Right lobe of liver (tissue), 6 donors: ENCODE measurements around the gene DYDC1. TPM values are rescaled to one million over a fixed set of nuclear protein-coding genes. Genes with fewer than 3 reads are reported as not detected.
"Not testable (repeated sequence)": the region's sequence is repeated elsewhere in the genome, so short reads cannot be mapped to it uniquely, and the experiment has no call there.

Experiments used
- ATAC-seq, 4 donors: fragments of 200-7000 bp; cut with Tn5 transposase; one replicate each; pipeline ENCODE4 v1.9.1; 2020; ENCODE audit warnings: mild to moderate bottlenecking in 4 of 4, moderate library complexity in 4 of 4
- DNase-seq, 3 donors: peaks; one replicate each; pipeline ENCODE4 v3.0.0-alpha.2; 2020
- H3K27ac ChIP-seq, 3 donors: fragments of 200-600 bp; one replicate each; pipeline ENCODE4 v1.8.0; 2022
- H3K27me3 ChIP-seq, 2 donors: fragments of 200-600 bp; one replicate each; pipeline ENCODE4 v1.8.0; 2022
- H3K36me3 ChIP-seq, 4 donors: fragments of 200-600 bp; sonication (generic) in 1 of 4; one replicate each; pipeline versions ENCODE4 v1.5.1 to v1.8.0; 2017 to 2022; ENCODE audit warnings: control low read depth in 1 of 4
- H3K4me1 ChIP-seq, 4 donors: fragments of 200-600 bp; sonication (generic) in 1 of 4; one replicate each; pipeline versions ENCODE4 v1.5.1 to v1.8.0; 2017 to 2022; ENCODE audit warnings: control low read depth in 1 of 4
- H3K4me3 ChIP-seq, 3 donors: fragments of 200-600 bp; one replicate each; pipeline ENCODE4 v1.8.0; 2022
- H3K9me3 ChIP-seq, 4 donors: fragments of 200-600 bp; sonication (generic) in 1 of 4; one replicate each; pipeline versions ENCODE4 v1.5.1 to v1.8.0; 2017 to 2022; ENCODE audit warnings: control low read depth in 1 of 4
- POLR2A ChIP-seq: fragments of 450-650 bp; IDR thresholded peaks from one replicate; pipeline ENCODE4 v1.6.1; 2017; ENCODE audit warnings: antibody characterized with exemption, mild to moderate bottlenecking
- WGBS: methylation state at CpG from one replicate; pipeline ENCODE4 v1.1.6; 2018; ENCODE audit warnings: low coverage, low lambda C conversion rate; ENCODE audit not compliant: insufficient coverage; ENCODE audit errors: missing lambda C conversion rate; 5-methylcytosine and 5-hydroxymethylcytosine counted together
- intact Hi-C, 2 donors: fragments of 100-400 bp; cut with DNase I; formaldehyde crosslinking; loops; one replicate each; pipeline versions ENCODE4 v1.11.2 to v1.14.1; 2022
- total RNA-seq, 6 experiments: library from RNA; depleted of rRNA in 2 of 6; stranded (reverse); fragments of >200 nt in 2 of 6; fragmentation: NEBNext Ultra II Directional in 3 of 6; extraction: Animal tissue kit (Norgen Biotek cat#: 25700) in 3 of 6; gene quantifications; one replicate each; pipeline versions ENCODE4 v1.1.0 to v1.2.4, GENCODE V29; 2016 to 2023
- TF ChIP-seq, protein P1 (sequence below), 4 donors: fragments of 200-600 bp in 3 of 4; fragments of 450-650 bp in 1 of 4; IDR thresholded peaks; one replicate each; pipeline versions ENCODE4 v1.5.1 to v1.8.0; 2016 to 2022; ENCODE audit warnings: antibody characterized with exemption in 4 of 4, mild to moderate bottlenecking in 2 of 4
- donor health status: DM: no; HTN: yes; CAD: no.
- donor health status: DM: no; HTN: no; CAD: no.
- donor health status: DM: no; HTN: no; CAD: no.
- donor health status: DM: no; HTN: yes; CAD: no.
- donor health status: DM: no; HTN: yes; CAD: no.

The DYDC1 gene
- total RNA-seq, 6 experiments from 2014 or later, result not detected

- peak; percentile 26 to 57 (median 42) for ATAC-seq
- peak overlapping the region; percentile 74 to 92 (median 91) for H3K27ac ChIP-seq
- intact Hi-C loops, result no loop called here
These were observed 37.8 kb downstream of the DYDC1 start for GRCh38 chr10:80318742-80319141.

GRCh38 chr10:80315391-80315790 is 41.2 kb downstream of the DYDC1 start:
- Histone ChIP-seq H3K9me3 (no peaks in the 10 kb centered on the region), H3K4me1 (peaks cover 0 to 19% (median 7%) of the 10 kb centered on the region in 4 donors), H3K27ac (no peak overlapping the region), H3K27me3 (no peaks in the 10 kb centered on the region), H3K36me3 (no peaks in the 10 kb centered on the region), H3K4me3 (no peak overlapping the region)
- no CpG with 5 or more reads among the region's 21 CpGs for WGBS
- TF ChIP-seq POLR2A, result no peak
- TF ChIP-seq, protein P1, sequence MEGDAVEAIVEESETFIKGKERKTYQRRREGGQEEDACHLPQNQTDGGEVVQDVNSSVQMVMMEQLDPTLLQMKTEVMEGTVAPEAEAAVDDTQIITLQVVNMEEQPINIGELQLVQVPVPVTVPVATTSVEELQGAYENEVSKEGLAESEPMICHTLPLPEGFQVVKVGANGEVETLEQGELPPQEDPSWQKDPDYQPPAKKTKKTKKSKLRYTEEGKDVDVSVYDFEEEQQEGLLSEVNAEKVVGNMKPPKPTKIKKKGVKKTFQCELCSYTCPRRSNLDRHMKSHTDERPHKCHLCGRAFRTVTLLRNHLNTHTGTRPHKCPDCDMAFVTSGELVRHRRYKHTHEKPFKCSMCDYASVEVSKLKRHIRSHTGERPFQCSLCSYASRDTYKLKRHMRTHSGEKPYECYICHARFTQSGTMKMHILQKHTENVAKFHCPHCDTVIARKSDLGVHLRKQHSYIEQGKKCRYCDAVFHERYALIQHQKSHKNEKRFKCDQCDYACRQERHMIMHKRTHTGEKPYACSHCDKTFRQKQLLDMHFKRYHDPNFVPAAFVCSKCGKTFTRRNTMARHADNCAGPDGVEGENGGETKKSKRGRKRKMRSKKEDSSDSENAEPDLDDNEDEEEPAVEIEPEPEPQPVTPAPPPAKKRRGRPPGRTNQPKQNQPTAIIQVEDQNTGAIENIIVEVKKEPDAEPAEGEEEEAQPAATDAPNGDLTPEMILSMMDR (IDR thresholded peaks at IDR 0.05), result no peak
- no peak for ATAC-seq
- intact Hi-C loops, result no loop called here
- no peak for DNase-seq

More at GRCh38 chr10:80318742-80319141, 37.8 kb downstream of the DYDC1 start:
- Histone ChIP-seq H3K36me3 (no peaks in the 10 kb centered on the region), H3K4me1 (peaks cover 0 to 44% (median 12%) of the 10 kb centered on the region in 4 donors), H3K9me3 (no peaks in the 10 kb centered on the region), H3K4me3 (no peak overlapping the region), H3K27me3 (no peaks in the 10 kb centered on the region)
- peak in 1 of 3 donors; percentile 58 for DNase-seq
- TF ChIP-seq, protein P1 (IDR thresholded peaks at IDR 0.05), result no peak
- no peak for TF ChIP-seq POLR2A

GRCh38 chr10:80313523-80313922 is 43.0 kb downstream of the DYDC1 start:
- TF ChIP-seq, protein P1 (IDR thresholded peaks at IDR 0.05), result no peak
- no peak for TF ChIP-seq POLR2A
- Histone ChIP-seq H3K9me3 (no peaks in the 10 kb centered on the region), H3K36me3 (no peaks in the 10 kb centered on the region), H3K4me1 (peaks cover 0 to 9% (median 2%) of the 10 kb centered on the region in 4 donors), H3K27me3 (no peaks in the 10 kb centered on the region), H3K4me3 (no peak overlapping the region), H3K27ac (no peak overlapping the region)
- ATAC-seq (no peak), DNase-seq (no peak)
- WGBS, result 80% methylated on average over 1 of the region's 5 CpGs
- intact Hi-C loops, result no loop called here

DNA sequence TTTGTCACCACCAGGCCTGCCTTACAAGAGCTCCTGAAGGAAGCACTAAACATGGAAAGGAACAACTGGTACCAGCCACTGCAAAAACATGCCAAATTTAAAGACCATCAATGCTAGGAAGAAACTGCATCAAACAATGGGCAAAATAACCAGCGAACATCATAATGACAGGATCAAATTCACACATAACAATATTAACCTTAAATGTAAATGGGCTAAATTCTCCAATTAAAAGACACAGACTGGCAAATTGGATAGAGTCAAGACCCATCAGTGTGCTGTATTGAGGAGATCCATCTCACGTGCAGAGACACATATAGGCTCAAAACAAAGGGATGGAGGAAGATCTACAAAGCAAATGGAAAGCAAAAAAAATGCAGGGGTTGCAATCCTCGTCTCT is 50.6 kb downstream of the DYDC1 start:
- intact Hi-C loops, ATAC-seq, H3K27ac ChIP-seq, H3K4me1 ChIP-seq, H3K4me3 ChIP-seq, H3K36me3 ChIP-seq, H3K9me3 ChIP-seq, H3K27me3 ChIP-seq, DNase-seq: not testable (repeated sequence)
- 78% methylated on average over 3 of the region's 3 CpGs for WGBS

DNA sequence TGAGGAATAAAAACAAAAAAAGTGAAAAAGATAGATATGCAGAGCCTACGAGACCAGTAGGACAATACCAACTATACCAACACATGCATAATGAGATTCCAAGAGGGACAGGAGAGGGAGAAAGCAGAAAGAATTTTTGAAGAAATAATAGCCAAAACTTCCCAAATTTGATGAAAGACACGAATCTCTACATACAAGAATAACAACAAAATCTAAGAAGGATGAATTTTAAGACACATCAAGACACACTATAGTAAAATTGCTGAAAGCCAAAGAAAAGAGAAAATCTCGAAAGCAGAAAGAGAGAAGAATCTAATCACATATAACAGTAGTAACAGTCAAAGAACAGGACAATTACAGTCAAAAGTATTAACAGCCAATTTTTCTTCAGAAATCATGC is 59.6 kb downstream of the DYDC1 start:
- H3K4me3 ChIP-seq, result no peak overlapping the region
- TF ChIP-seq, protein P1 (IDR thresholded peaks at IDR 0.05), result no peak
- TF ChIP-seq POLR2A, result no peak
- intact Hi-C loops, result no loop called here
- no peaks in the 10 kb centered on the region for H3K36me3 ChIP-seq
- 74% methylated on average over 3 of the region's 3 CpGs for WGBS
- ATAC-seq (no peak), DNase-seq (no peak)
- peaks cover 0 to 9% (median 0%) of the 10 kb centered on the region in 4 donors for H3K9me3 ChIP-seq
- peaks cover 0 to 19% (median 6%) of the 10 kb centered on the region in 4 donors for H3K4me1 ChIP-seq
- H3K27ac ChIP-seq, result no peak overlapping the region
- H3K27me3 ChIP-seq, result no peaks in the 10 kb centered on the region
